HepG2 (cell line): Measurements from ENCODE around the gene IL22.

Experiments used
- CTCF ChIP-seq: sonication (generic); formaldehyde crosslinking; IDR thresholded peaks from 2 replicates; pipeline ENCODE4 v1.5.0; 2020; ENCODE audit warnings: mild to moderate bottlenecking, missing genetic modification reagents, moderate library complexity
- HDAC1 ChIP-seq: sonication (generic); formaldehyde crosslinking; IDR thresholded peaks from 2 replicates; pipeline ENCODE4 v1.5.1; 2020; ENCODE audit warnings: mild to moderate bottlenecking, missing genetic modification reagents
- SETDB1 ChIP-seq: sonication (generic); formaldehyde crosslinking; IDR thresholded peaks from 2 replicates; pipeline ENCODE4 v1.5.1; 2020; ENCODE audit warnings: missing genetic modification reagents, mild to moderate bottlenecking, borderline replicate concordance
- ZKSCAN8 ChIP-seq: IDR thresholded peaks from 2 replicates; pipeline ENCODE4 v1.6.1; 2016; ENCODE audit warnings: borderline replicate concordance, missing genetic modification reagents, missing compliant biosample characterization
- ZNF274 ChIP-seq: sonication (generic); formaldehyde crosslinking; IDR thresholded peaks from 2 replicates; pipeline ENCODE4 v1.5.1; 2020; ENCODE audit warnings: mild to moderate bottlenecking, missing genetic modification reagents
- ZNF766 ChIP-seq: sonication (generic); formaldehyde crosslinking; IDR thresholded peaks from 2 replicates; pipeline ENCODE4 v1.5.0; 2020; ENCODE audit warnings: missing genetic modification reagents, borderline replicate concordance
- ZNF841 ChIP-seq: sonication (generic); formaldehyde crosslinking; IDR thresholded peaks from 2 replicates; pipeline ENCODE4 v1.8.1; 2023; ENCODE audit warnings: missing genetic modification reagents, borderline replicate concordance

GRCh38 chr12:68231691-68232090 is 21.7 kb downstream of the IL22 start:
- TF ChIP-seq ZNF766 (no peak), HDAC1 (no peak), ZNF274 (CRISPR knock-in tag) (no peak), ZNF841 (CRISPR knock-in tag) (no peak), SETDB1 (CRISPR knock-in tag) (no peak), CTCF (CRISPR knock-in tag) (no peak), ZKSCAN8 (CRISPR knock-in tag) (no peak)
